ENCODE results near the gene COL27A1. TPM values are rescaled to one million over a fixed set of nuclear protein-coding genes. Genes with fewer than 3 reads are reported as not detected.

The COL27A1 gene
- total RNA-seq, 6 experiments from 2014 or later = 22.2 to 24.1 (median 23.4) TPM

DNA sequence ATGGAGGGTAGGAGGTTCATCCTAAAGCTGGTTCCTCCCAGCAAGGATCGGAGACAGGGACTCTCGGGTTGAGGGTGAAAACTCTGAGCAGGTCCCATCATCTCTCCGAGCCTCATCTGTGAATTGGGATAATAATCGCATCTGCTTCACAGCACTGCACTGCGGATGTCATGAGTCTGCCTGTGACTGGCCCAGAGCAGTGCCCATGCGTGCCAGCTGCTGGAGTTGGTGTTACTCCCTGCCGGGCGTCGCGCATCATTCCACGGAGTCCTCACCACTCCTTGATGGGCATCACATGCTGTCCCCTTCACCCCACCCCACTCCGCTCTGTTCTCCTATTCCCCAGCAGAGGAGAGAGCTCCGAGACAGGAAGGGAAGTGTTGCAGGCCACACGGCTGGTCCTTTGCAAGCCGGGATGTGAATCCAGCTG lies 132.4 kb downstream of the COL27A1 start:
- Mint-ChIP-seq H3K27ac (peak overlapping the region; percentile 76), H3K4me1 (ENCODE audit: low read depth) (peaks cover 61% of the 10 kb centered on the region), H3K9me3 (no peaks in the 10 kb centered on the region), H3K36me3 (ENCODE audit: low read depth) (peaks cover 32% of the 10 kb centered on the region), H3K4me3 (peak overlapping the region; percentile 22; the same call in 1 of the 2 replicates), H3K27me3 (ENCODE audit: insufficient read depth) (0 out of 2 replicates have a peak, but pooled peaks cover 1% of the 10 kb centered on the region)
- DNase-seq = no peak
- TF ChIP-seq, protein P1, sequence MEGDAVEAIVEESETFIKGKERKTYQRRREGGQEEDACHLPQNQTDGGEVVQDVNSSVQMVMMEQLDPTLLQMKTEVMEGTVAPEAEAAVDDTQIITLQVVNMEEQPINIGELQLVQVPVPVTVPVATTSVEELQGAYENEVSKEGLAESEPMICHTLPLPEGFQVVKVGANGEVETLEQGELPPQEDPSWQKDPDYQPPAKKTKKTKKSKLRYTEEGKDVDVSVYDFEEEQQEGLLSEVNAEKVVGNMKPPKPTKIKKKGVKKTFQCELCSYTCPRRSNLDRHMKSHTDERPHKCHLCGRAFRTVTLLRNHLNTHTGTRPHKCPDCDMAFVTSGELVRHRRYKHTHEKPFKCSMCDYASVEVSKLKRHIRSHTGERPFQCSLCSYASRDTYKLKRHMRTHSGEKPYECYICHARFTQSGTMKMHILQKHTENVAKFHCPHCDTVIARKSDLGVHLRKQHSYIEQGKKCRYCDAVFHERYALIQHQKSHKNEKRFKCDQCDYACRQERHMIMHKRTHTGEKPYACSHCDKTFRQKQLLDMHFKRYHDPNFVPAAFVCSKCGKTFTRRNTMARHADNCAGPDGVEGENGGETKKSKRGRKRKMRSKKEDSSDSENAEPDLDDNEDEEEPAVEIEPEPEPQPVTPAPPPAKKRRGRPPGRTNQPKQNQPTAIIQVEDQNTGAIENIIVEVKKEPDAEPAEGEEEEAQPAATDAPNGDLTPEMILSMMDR (IDR thresholded peaks at IDR 0.05) = no peak

DNA sequence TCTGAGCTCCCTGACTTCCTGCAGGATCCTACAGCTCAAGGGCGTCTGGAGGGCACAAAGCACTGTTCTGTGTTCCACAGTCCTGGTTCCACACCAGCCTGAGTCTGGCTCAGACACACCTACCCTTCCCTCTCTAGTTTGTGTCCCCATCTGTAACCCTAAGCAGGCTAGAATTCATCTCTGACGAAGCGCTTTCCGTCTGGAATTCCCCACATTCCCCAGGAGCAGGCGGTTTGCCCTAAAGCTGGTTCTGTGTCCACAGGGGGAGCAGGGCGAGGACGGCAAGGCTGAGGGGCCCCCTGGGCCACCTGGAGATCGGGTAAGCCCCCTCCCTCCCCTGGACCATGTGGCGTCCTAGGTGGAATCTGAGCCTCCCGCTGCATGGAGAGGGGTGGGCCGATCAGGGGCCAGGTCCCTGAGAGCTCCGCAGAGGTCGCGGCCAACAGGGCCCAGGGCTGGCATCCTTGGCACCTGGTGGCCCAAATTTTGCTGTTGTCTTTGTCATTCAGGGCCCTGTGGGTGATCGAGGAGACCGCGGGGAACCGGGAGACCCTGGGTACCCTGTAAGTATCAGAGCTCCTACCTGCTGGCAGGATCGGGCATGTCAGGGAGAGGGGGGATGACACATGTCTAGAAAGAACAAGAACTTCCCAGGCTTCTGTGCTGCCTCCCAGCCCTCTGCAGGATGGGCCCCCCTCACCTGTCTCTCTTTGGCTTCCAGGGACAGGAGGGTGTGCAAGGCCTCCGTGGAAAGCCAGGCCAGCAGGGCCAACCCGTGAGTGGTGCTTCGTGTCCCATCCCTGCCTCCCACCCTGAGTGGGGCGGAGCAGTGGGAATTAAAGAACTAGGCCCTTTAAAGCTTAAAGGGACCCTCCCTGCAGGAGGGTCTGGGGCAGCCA lies 133.1 kb downstream of the COL27A1 start:
- peak; percentile 67 for DNase-seq
- peaks cover 55% of the 10 kb centered on the region for H3K4me1 Mint-ChIP-seq (ENCODE audit: low read depth)
- H3K4me3 Mint-ChIP-seq = peak overlapping the region; percentile 22; the same call in 1 of the 2 replicates
- H3K36me3 Mint-ChIP-seq (ENCODE audit: low read depth) = peaks cover 39% of the 10 kb centered on the region
- 0 out of 2 replicates have a peak, but pooled peaks cover 1% of the 10 kb centered on the region for H3K27me3 Mint-ChIP-seq (ENCODE audit: insufficient read depth)
- TF ChIP-seq, protein P1 (IDR thresholded peaks at IDR 0.05) = peak; percentile 33; the same call in 1 of the 2 replicates
- peak overlapping the region; percentile 76 for H3K27ac Mint-ChIP-seq
- H3K9me3 Mint-ChIP-seq = no peaks in the 10 kb centered on the region

DNA sequence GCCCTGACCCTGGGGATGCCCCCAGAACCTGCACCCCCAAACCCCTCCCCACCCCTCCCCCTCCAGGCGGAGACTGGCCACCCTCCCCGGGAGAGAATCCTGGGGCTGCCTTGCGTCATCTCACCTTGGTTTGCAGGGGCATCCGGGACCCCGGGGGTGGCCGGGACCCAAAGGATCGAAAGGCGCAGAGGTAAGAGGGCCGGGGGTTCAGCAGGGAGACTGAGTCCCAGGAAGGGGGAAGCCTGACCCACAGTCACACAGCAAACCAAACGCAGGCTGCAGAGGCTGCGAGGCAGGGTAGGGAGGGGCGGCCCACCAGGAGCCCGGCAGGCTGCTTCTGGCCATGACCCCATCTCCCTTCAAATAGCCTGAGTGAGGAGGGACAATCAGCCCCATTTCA lies 133.8 kb downstream of the COL27A1 start:
- DNase-seq = no peak
- Mint-ChIP-seq H3K27ac (no peak overlapping the region), H3K36me3 (ENCODE audit: low read depth) (peaks cover 40% of the 10 kb centered on the region), H3K4me1 (ENCODE audit: low read depth) (peaks cover 50% of the 10 kb centered on the region), H3K27me3 (ENCODE audit: insufficient read depth) (0 out of 2 replicates have a peak, but pooled peaks cover 1% of the 10 kb centered on the region), H3K4me3 (no peak overlapping the region), H3K9me3 (no peaks in the 10 kb centered on the region)
- TF ChIP-seq, protein P1 (IDR thresholded peaks at IDR 0.05) = no peak

DNA sequence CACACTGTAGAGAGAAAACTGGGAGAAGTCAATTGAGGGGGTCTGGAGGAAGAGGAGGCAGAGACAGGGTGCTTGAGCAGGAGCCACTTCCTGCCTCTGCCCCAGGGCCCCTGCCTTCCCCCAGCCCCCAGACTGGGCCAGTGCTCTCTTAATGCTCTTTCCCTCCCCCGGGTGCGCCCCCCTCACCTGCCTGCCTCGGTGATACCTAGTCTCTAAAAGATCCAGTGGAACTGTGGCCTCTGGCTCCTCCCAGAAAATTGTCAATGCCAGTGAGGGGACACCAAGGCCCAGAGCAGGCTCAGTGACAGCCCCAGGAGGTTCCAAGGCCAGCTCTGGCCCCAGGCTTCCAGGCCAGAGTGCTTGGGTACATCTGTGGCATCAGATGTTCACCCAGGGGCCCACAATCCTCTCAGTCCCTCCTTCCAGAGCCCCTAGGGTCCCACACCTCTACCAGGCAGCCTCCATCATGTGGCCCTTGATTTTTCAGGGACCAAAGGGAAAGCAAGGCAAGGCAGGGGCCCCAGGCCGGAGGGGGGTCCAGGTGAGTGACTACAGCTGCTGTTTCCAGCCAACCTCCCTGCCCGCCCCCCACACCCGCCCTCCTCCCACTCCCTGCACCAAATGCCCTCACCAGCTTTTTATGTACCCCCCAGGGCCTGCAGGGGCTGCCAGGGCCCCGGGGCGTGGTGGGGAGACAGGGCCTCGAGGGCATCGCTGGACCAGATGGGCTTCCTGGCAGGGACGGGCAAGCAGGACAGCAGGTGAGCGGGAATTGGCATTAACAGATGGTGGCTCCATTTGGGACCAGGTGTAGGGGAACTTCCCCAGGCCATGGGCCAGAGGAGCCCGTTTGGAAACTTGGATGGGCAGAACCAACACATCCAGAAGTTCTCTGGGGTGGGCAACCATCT lies 134.5 kb downstream of the COL27A1 start:
- 0 out of 2 replicates have a peak, but pooled peaks cover 1% of the 10 kb centered on the region for H3K27me3 Mint-ChIP-seq (ENCODE audit: insufficient read depth)
- H3K4me3 Mint-ChIP-seq = no peak overlapping the region
- peaks cover 4% of the 10 kb centered on the region; the same call in 1 of the 2 replicates for H3K9me3 Mint-ChIP-seq
- TF ChIP-seq, protein P1 (IDR thresholded peaks at IDR 0.05) = no peak
- no peak overlapping the region; the same call in 1 of the 2 replicates for H3K27ac Mint-ChIP-seq
- peaks cover 43% of the 10 kb centered on the region for H3K36me3 Mint-ChIP-seq (ENCODE audit: low read depth)
- DNase-seq = no peak
- peaks cover 46% of the 10 kb centered on the region for H3K4me1 Mint-ChIP-seq (ENCODE audit: low read depth)

DNA sequence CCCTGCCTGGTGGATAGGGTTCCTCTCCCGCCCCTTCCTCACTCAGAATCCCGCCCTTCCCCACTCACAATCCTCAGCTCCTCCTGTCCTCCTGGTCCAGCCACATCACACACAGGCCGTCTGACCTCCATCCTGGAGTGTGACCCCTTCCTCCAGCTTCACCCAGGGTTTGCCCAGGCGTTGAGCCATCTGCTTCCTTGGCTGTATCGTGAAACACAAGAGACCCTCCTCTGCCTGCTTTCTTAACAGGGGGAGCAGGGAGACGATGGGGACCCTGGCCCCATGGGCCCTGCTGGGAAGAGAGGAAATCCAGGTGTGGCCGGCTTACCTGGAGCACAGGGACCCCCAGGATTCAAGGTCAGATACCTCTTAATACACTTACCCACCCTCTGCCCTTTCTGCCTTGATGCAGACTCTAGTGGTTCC lies 135.2 kb downstream of the COL27A1 start:
- Mint-ChIP-seq H3K27me3 (ENCODE audit: insufficient read depth) (0 out of 2 replicates have a peak, but pooled peaks cover 1% of the 10 kb centered on the region), H3K9me3 (peaks cover 4% of the 10 kb centered on the region; the same call in 1 of the 2 replicates), H3K27ac (peak overlapping the region; percentile 51), H3K4me3 (no peak overlapping the region), H3K4me1 (ENCODE audit: low read depth) (peaks cover 39% of the 10 kb centered on the region), H3K36me3 (ENCODE audit: low read depth) (peaks cover 47% of the 10 kb centered on the region)
- no peak for DNase-seq
- TF ChIP-seq, protein P1 (IDR thresholded peaks at IDR 0.05) = no peak

Data from HFFc6 (cell line).